Left ventricle myocardium inferior (tissue), 1 donor: ENCODE measurements around the gene KDM2B. TPM values are rescaled to one million over a fixed set of nuclear protein-coding genes. Genes with fewer than 3 reads are reported as not detected.
"Not testable (repeated sequence)": the region's sequence is repeated elsewhere in the genome, so short reads cannot be mapped to it uniquely, and the experiment has no call there.

Experiments used
- DNase-seq: peaks from one replicate; pipeline ENCODE4 v3.0.0-alpha.2; 2020
- H3K27ac ChIP-seq: fragments of 200-600 bp; replicated peaks from 2 replicates; pipeline ENCODE4 v1.8.0; 2021
- H3K27me3 ChIP-seq: fragments of 200-600 bp; 2 replicates; pipeline ENCODE4 v1.8.0; 2021; ENCODE audit warnings: low read depth
- H3K36me3 ChIP-seq: fragments of 200-600 bp; 2 replicates; pipeline ENCODE4 v1.8.0; 2021
- H3K4me1 ChIP-seq: fragments of 200-600 bp; 2 replicates; pipeline ENCODE4 v1.8.0; 2021
- H3K4me3 ChIP-seq: fragments of 200-600 bp; 2 replicates; pipeline ENCODE4 v1.8.0; 2021; ENCODE audit warnings: mild to moderate bottlenecking, moderate library complexity
- H3K9me3 ChIP-seq: fragments of 200-600 bp; replicated peaks from 2 replicates; pipeline ENCODE4 v1.8.0; 2021
- CTCF ChIP-seq: fragments of 200-600 bp; IDR thresholded peaks from 2 replicates; pipeline ENCODE4 v1.8.0; 2021; ENCODE audit warnings: antibody characterized with exemption, mild to moderate bottlenecking, borderline replicate concordance
- intact Hi-C: fragments of 100-400 bp; cut with micrococcal nuclease; formaldehyde crosslinking; loops from one replicate; pipeline ENCODE4 v1.11.0; 2022
- total RNA-seq: library from RNA; stranded (reverse); fragmentation: NEBNext Ultra II Directional; extraction: Animal tissue kit (Norgen Biotek cat#: 25700); gene quantifications from one replicate; pipeline ENCODE4 v1.2.1, GENCODE V29; 2021
- donor health status: DM: no; HTN: yes; CAD: no; lungs with severe emphysema.

The KDM2B gene
- total RNA-seq, 1 donor from 2014 or later: 13.0 TPM

DNA sequence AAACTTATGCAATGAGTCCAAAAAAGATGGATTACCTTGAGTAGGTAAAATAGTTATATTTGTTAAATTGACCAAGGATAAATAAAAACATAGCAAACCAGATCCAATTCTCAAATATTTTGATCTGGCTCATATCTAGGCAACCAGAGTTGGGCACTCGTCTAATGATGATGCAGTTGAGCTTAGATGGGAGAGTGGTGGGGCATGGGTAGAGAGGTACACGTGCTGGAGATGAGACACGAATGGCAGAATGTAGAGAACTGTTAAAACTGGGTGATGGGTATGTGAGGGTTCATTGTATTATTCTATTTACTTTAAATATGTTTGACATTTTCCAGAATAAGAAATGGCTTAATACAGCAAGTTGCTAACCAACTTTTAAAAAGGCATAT lies 188.5 kb downstream of the KDM2B start:
- Histone ChIP-seq H3K4me3 (no peak overlapping the region), H3K9me3 (no peaks in the 10 kb centered on the region), H3K27me3 (no peaks in the 10 kb centered on the region), H3K27ac (no peak overlapping the region), H3K36me3 (no peaks in the 10 kb centered on the region), H3K4me1 (no peaks in the 10 kb centered on the region)
- no peak for TF ChIP-seq CTCF
- no peak for DNase-seq
- intact Hi-C loops: no loop called here

DNA sequence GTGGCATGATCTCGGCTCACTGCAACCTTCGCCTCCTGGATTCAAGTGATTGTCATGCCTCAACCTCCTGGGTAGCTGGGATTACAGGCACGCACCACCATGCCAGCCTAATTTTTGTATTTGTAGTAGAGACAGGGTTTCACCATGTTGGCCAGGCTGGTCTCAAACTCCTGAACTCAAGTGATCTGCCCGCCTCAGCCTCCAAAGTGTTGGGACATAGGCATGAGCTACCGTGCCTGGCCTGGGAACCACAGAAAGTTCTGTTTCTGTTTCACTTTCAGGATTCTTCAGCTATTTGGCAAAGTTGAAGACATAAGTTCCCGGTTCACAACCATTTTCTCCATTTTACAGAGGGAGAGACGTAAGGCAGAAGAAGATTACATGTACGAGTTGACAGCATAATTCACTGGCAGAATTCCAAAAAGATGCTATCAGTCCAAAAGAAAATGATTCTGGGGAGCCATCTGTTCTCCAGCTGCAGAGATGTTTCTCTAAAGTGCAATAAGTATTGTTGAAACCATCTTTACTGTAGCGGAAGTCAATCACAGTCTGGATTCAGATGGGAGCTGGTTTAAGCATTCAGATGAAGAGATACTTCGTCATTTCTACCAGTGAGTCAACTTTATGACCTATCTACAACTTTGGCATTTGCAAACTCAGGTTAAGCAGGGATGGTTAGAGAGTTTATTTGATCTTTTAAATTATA lies 189.1 kb downstream of the KDM2B start:
- DNase-seq: no peak
- no peak for TF ChIP-seq CTCF
- peak overlapping the region; percentile 39 for H3K4me3 ChIP-seq
- H3K27ac ChIP-seq: peak overlapping the region; percentile 37
- H3K4me1 ChIP-seq: no peaks in the 10 kb centered on the region
- no peaks in the 10 kb centered on the region for H3K27me3 ChIP-seq
- no peaks in the 10 kb centered on the region for H3K36me3 ChIP-seq
- intact Hi-C loops: no loop called here
- H3K9me3 ChIP-seq: no peaks in the 10 kb centered on the region

DNA sequence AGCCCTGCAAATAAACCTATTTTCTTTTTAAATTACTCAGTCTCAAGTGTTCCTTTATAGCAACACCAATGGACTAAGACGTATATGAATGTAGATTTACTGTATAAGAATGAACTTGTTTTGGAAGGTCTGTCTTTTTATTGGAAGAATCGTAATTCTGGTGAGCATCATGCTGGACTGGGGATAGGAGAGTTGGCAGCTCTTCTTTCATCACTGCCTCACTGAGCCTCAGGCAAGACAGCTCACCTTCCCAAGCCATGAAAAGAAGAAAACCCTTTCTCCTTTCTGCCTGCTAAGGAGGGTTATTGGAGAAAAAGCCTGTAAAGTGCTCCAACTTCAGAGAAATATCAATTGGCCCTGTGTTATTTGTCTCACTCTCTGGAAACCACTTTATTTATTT lies 190.0 kb downstream of the KDM2B start:
- TF ChIP-seq CTCF: no peak
- intact Hi-C loops: no loop called here
- no peaks in the 10 kb centered on the region for H3K9me3 ChIP-seq
- H3K4me3 ChIP-seq: no peak overlapping the region
- DNase-seq: no peak
- no peak overlapping the region for H3K27ac ChIP-seq
- no peaks in the 10 kb centered on the region for H3K36me3 ChIP-seq
- no peaks in the 10 kb centered on the region for H3K27me3 ChIP-seq
- H3K4me1 ChIP-seq: no peaks in the 10 kb centered on the region

DNA sequence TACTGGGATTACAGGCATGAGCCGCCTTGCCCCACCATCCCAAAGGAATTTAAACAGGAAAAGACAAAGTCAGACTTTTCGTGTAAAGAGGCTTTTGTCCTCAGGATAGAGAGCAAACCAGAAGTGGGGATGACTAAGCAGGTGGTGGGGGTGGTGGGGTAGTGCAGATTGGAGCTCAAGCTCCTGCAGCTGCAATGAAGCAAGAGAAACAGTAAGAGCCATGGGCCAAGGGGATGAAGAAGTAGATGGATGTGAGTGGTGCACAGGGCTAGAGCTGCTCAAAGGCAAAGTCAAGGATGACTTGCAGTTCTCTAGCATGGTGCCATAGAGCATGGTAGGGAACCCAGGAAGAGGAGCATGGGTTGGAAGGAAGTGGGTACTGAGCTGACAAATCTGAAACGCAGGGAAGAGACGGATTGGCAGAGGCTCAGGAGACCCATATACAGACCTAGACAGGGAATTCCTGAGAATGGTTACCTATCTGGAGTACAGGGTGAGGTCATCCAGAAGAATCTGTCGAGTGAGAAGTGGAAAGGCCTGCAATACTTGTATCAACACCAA lies 192.3 kb downstream of the KDM2B start:
- no peak for DNase-seq
- H3K9me3 ChIP-seq: no peaks in the 10 kb centered on the region
- intact Hi-C loops: no loop called here
- H3K27ac ChIP-seq: no peak overlapping the region
- no peaks in the 10 kb centered on the region for H3K36me3 ChIP-seq
- no peak for TF ChIP-seq CTCF
- H3K27me3 ChIP-seq: no peaks in the 10 kb centered on the region
- H3K4me3 ChIP-seq: no peak overlapping the region
- H3K4me1 ChIP-seq: no peaks in the 10 kb centered on the region

DNA sequence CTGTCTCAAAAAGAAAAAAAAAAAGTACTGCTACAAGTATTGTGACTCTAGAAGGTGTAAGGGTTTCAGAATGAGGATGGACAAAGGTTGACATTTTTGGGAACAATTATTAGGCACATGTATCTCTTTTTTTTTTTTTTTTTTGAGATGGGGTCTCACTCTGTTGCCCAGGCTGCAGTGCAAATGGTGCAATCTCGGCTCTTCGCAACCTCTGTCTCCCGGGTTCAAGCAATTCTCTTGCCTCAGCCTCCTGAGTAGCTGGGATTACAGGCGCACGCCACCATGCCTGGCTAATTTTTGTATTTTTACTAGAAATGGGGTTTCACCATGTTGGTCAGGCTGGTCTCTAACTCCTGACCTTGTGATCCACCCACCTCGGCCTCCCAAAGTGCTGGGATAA lies 195.9 kb downstream of the KDM2B start:
- H3K27me3 ChIP-seq, H3K36me3 ChIP-seq, H3K4me3 ChIP-seq, H3K9me3 ChIP-seq, DNase-seq, intact Hi-C loops, H3K27ac ChIP-seq, H3K4me1 ChIP-seq: not testable (repeated sequence)

GRCh38 chr12:121383601-121384021 lies 197.2 kb downstream of the KDM2B start:
- no peaks in the 10 kb centered on the region for H3K4me1 ChIP-seq
- intact Hi-C loops: no loop called here
- no peaks in the 10 kb centered on the region for H3K36me3 ChIP-seq

More at GRCh38 chr12:121383601-121384021, 197.2 kb downstream of the KDM2B start:
- no peak for TF ChIP-seq CTCF
- Histone ChIP-seq H3K27ac (no peak overlapping the region), H3K27me3 (no peaks in the 10 kb centered on the region), H3K9me3 (no peaks in the 10 kb centered on the region), H3K4me3 (no peak overlapping the region)
- DNase-seq: no peak
